GM12878 (cell line): ENCODE measurements around the gene MARCHF10. TPM values are rescaled to one million over a fixed set of nuclear protein-coding genes. Genes with fewer than 3 reads are reported as not detected.

Experiments
- ATAC-seq: fragments of 200-7000 bp; cut with Tn5 transposase; 3 replicates; pipeline ENCODE4 v1.9.1; 2020; ENCODE audit warnings: mild to moderate bottlenecking, moderate library complexity
- BruUV-seq: library from RNA; stranded (reverse); fragments of 400-500 nt; replicated peaks from 2 replicates; lab custom pipeline; 2021; lab: Mats Ljungman, UMichigan
- CTCF ChIA-PET: fragments of 300-600 bp; sonication (Branson Sonifier 250); formaldehyde crosslinking; extraction: SDS; loops from one replicate; lab custom pipeline; 2021; ENCODE audit warnings: inconsistent platforms; lab: Yijun Ruan, JAX
- POLR2A ChIA-PET: fragments of 350-600 bp; formaldehyde crosslinking; extraction: SDS; loops from one replicate; lab custom pipeline; 2021; ENCODE audit warnings: inconsistent platforms; lab: Charles Lee
- RAD21 ChIA-PET: fragments of 300-600 bp; sonication (Branson Sonifier 250); formaldehyde crosslinking; loops from one replicate; lab custom pipeline; 2023; ENCODE audit warnings: antibody characterized with exemption; ENCODE audit not compliant: unreplicated experiment; lab: Charles Lee
- SMC1A ChIA-PET: fragments of 300-600 bp; sonication (Branson Sonifier 250); formaldehyde crosslinking; loops from one replicate; lab custom pipeline; 2023; ENCODE audit not compliant: unreplicated experiment, uncharacterized antibody; lab: Charles Lee
- DNase-seq: peaks from one replicate; pipeline ENCODE4 v3.0.0-alpha.2; 2011; ENCODE audit warnings: low read depth, low spot score
- FAIRE-seq: peaks from 3 replicates; lab custom pipeline; 2011; peaks lifted over from hg19 to GRCh38; lab: Jason Lieb, UNC
- H2AFZ ChIP-seq: 2 replicates; pipeline ENCODE4 v1.6.0; 2011; ENCODE audit warnings: low read depth, low read length, control low read depth; ENCODE audit not compliant: control insufficient read depth
- H3K27ac ChIP-seq: 2 replicates; pipeline ENCODE4 v1.5.1; 2011; ENCODE audit warnings: control low read depth; ENCODE audit not compliant: control insufficient read depth, insufficient read depth
- H3K27me3 ChIP-seq, 2 experiments: replicated peaks in 1 of 2; 2 replicates each; pipeline versions ENCODE4 v1.6.0 to v1.6.1; 2011; ENCODE audit warnings: low read length in 1 of 2; ENCODE audit not compliant: control insufficient read depth in 2 of 2, insufficient read depth in 2 of 2
- H3K36me3 ChIP-seq, 2 experiments: 2 replicates each; pipeline ENCODE4 v1.5.1; 2011; ENCODE audit warnings: low read length in 1 of 2; ENCODE audit not compliant: control insufficient read depth in 2 of 2, insufficient read depth in 2 of 2
- H3K4me1 ChIP-seq: 2 replicates; pipeline ENCODE4 v1.6.1; 2011; ENCODE audit warnings: mild to moderate bottlenecking, low read length, moderate library complexity, mixed read lengths; ENCODE audit not compliant: control insufficient read depth, insufficient read depth
- H3K4me2 ChIP-seq: 2 replicates; pipeline ENCODE4 v1.6.0; 2011; ENCODE audit warnings: control low read depth; ENCODE audit not compliant: control insufficient read depth, insufficient read depth
- H3K4me3 ChIP-seq: fragments of 200-600 bp; sonication (generic); 2 replicates; pipeline ENCODE4 v1.5.1; 2016
- H3K79me2 ChIP-seq: 2 replicates; pipeline ENCODE4 v1.6.0; 2011; ENCODE audit warnings: low read length; ENCODE audit not compliant: control insufficient read depth, insufficient read depth
- H3K9ac ChIP-seq: 2 replicates; pipeline ENCODE4 v1.8.0; 2011; ENCODE audit warnings: low read length, control low read depth, mixed read lengths; ENCODE audit not compliant: control insufficient read depth, insufficient read depth
- H3K9me3 ChIP-seq: replicated peaks from 3 replicates; pipeline ENCODE4 v1.5.1; 2011; ENCODE audit warnings: mild to moderate bottlenecking, low read length; ENCODE audit not compliant: control insufficient read depth, insufficient read depth
- H4K20me1 ChIP-seq: 2 replicates; pipeline ENCODE4 v1.6.0; 2011; ENCODE audit not compliant: control insufficient read depth, insufficient read depth
- BCL3 ChIP-seq: IDR thresholded peaks from 2 replicates; pipeline ENCODE4 v1.6.1; 2011; ENCODE audit warnings: borderline replicate concordance, low read depth, mild to moderate bottlenecking, moderate library complexity, low read length; ENCODE audit not compliant: insufficient read depth, poor library complexity, severe bottlenecking
- CHD4 ChIP-seq: fragments of 200-600 bp; sonication (generic); IDR thresholded peaks from 2 replicates; pipeline ENCODE4 v1.6.1; 2016; ENCODE audit warnings: mild to moderate bottlenecking
- EP300 ChIP-seq, 2 experiments: fragments of 150-350 bp in 1 of 2; IDR thresholded peaks; 2 replicates each; pipeline ENCODE4 v1.6.1; 2011 to 2012; ENCODE audit warnings: low read depth in 2 of 2, low read length in 2 of 2, borderline replicate concordance in 1 of 2, improper control_type of control experiment in 1 of 2, inconsistent platforms in 1 of 2; ENCODE audit not compliant: control insufficient read depth in 1 of 2
- HDGF ChIP-seq: fragments of 450-650 bp; IDR thresholded peaks from 2 replicates; pipeline ENCODE4 v1.6.1; 2016; ENCODE audit warnings: antibody characterized with exemption
- IRF3 ChIP-seq: fragments of 450-650 bp; IDR thresholded peaks from 2 replicates; pipeline ENCODE4 v1.6.1; 2014; ENCODE audit warnings: mild to moderate bottlenecking
- IRF5 ChIP-seq: fragments of 450-650 bp; IDR thresholded peaks from 2 replicates; pipeline ENCODE4 v1.6.1; 2017; ENCODE audit warnings: borderline replicate concordance
- NFXL1 ChIP-seq: fragments of 450-650 bp; IDR thresholded peaks from 2 replicates; pipeline ENCODE4 v1.6.1; 2017; ENCODE audit warnings: antibody characterized with exemption, mild to moderate bottlenecking, borderline replicate concordance
- PAX8 ChIP-seq: fragments of 450-650 bp; IDR thresholded peaks from 2 replicates; pipeline ENCODE4 v1.6.1; 2017; ENCODE audit warnings: mild to moderate bottlenecking, moderate library complexity
- SMARCA5 ChIP-seq: fragments of 450-650 bp; IDR thresholded peaks from 2 replicates; pipeline ENCODE4 v1.6.1; 2017; ENCODE audit warnings: mild to moderate bottlenecking
- SMC3 ChIP-seq: IDR thresholded peaks from 2 replicates; pipeline ENCODE4 v1.6.1; 2011; ENCODE audit warnings: low read length, improper control_type of control experiment, borderline replicate concordance
- STAT1 ChIP-seq: fragments of 450-650 bp; conservative IDR thresholded peaks from 2 replicates; pipeline ENCODE4 v1.6.1; 2014; ENCODE audit warnings: antibody characterized with exemption, mild to moderate bottlenecking
- WRNIP1 ChIP-seq: IDR thresholded peaks from 2 replicates; pipeline ENCODE4 v1.6.1; 2011; ENCODE audit warnings: low read depth, low read length, improper control_type of control experiment, borderline replicate concordance
- ZBTB33 ChIP-seq: fragments of 450-650 bp; IDR thresholded peaks from 2 replicates; pipeline ENCODE4 v1.6.1; 2017; ENCODE audit warnings: mild to moderate bottlenecking
- ZBTB40 ChIP-seq: fragments of 450-650 bp; IDR thresholded peaks from 2 replicates; pipeline ENCODE4 v1.6.1; 2016; ENCODE audit warnings: mild to moderate bottlenecking, moderate library complexity, borderline replicate concordance
- WGBS: methylation state at CpG from one replicate; pipeline ENCODE4 v1.1.6; 2016; ENCODE audit warnings: low lambda C conversion rate; ENCODE audit not compliant: insufficient replicate concordance, insufficient coverage; ENCODE audit errors: missing lambda C conversion rate; 5-methylcytosine and 5-hydroxymethylcytosine counted together
- in situ Hi-C: fragments of 300-500 bp; cut with MboI; formaldehyde crosslinking; loops from 9 replicates; pipeline ENCODE4 v1.14.3; 2018; ENCODE audit warnings: mixed read lengths
- intact Hi-C: fragments of 100-400 bp; cut with micrococcal nuclease; formaldehyde crosslinking; loops from one replicate; pipeline ENCODE4 v1.14.2; 2022; ENCODE audit not compliant: unreplicated experiment
- polyA plus RNA-seq, 11 experiments: library from polyadenylated mRNA; depleted of rRNA in 4 of 11; unstranded in 6 of 11; stranded (reverse) in 5 of 11; fragments of >200 nt; fragmentation: Nextera tagmentation in 4 of 11; fragmentation: Illumina TruSeq in 1 of 11; extraction: Ambion mirVana in 4 of 11; extraction: Trizol in 1 of 11; gene quantifications; 1 replicate in 1 of 11; 2 replicates in 10 of 11; pipeline versions ENCODE4 v1.2.1 to v1.2.3, GENCODE V29; 2011 to 2016; ENCODE audit warnings: inconsistent platforms in 2 of 11, missing spikeins in 2 of 11, low read depth in 1 of 11
- total RNA-seq, 4 experiments: library from RNA; depleted of rRNA in 3 of 4; stranded (reverse); fragments of >200 nt in 3 of 4; fragmentation: Illumina TruSeq in 1 of 4; extraction: Trizol in 1 of 4; gene quantifications; 2 replicates each; pipeline versions ENCODE4 v1.2.1 to v1.2.3, GENCODE V29; 2013 to 2021

The MARCHF10 gene
- total and polyA plus RNA-seq, 10 of the 15 experiments (the other 5 are each of a cell fraction or from before 2014, with no cell fraction given), result 0.11 to 0.24 TPM; not detected in 8

- H4K20me1 ChIP-seq, result no peaks in the 10 kb centered on the region
- no peak for ATAC-seq
- in situ Hi-C loops, result no loop called here
- no peaks in the 10 kb centered on the region; a peak in 1 of 4 replicates for H3K27me3 ChIP-seq
- no peak overlapping the region for H2AFZ ChIP-seq
- no peak overlapping the region for H3K4me3 ChIP-seq
- ChIA-PET POLR2A (no interaction called here), SMC1A (no interaction called here), RAD21 (no interaction called here), CTCF (no interaction called here)
- H3K79me2 ChIP-seq, result no peaks in the 10 kb centered on the region
- no peak overlapping the region for H3K9ac ChIP-seq
- WGBS, result 60% methylated on average over 6 of the region's 6 CpGs
- H3K27ac ChIP-seq, result no peak overlapping the region
- no peak for DNase-seq
- no TSS peak for BruUV-seq
- TF ChIP-seq CHD4 (no peak), BCL3 (no peak), IRF5 (no peak), SMARCA5 (no peak), HDGF (no peak), SMC3 (no peak), STAT1 (no peak), ZBTB33 (no peak), EP300 (IDR thresholded peaks at IDR 0.05; ENCODE audit: borderline replicate concordance in 1 of 2, control insufficient read depth in 1 of 2, low read depth in 2 of 2, low read length in 2 of 2) (no peak), ZBTB40 (no peak), WRNIP1 (no peak), NFXL1 (no peak), IRF3 (no peak), PAX8 (no peak)
- H3K36me3 ChIP-seq, result no peaks in the 10 kb centered on the region
- H3K4me2 ChIP-seq, result no peak overlapping the region
- no peak for FAIRE-seq
- no peaks in the 10 kb centered on the region for H3K4me1 ChIP-seq
- intact Hi-C loops, result no loop called here
- peaks cover 6% of the 10 kb centered on the region; the same call in 2 of the 3 replicates for H3K9me3 ChIP-seq
Measured at GRCh38 chr17:62662855-62663254, 145.3 kb downstream of the MARCHF10 start.
